IPS-20b (cell line): ENCODE results near the gene CYP26B1.

ENCODE experiments used
- H3K27ac ChIP-seq: one replicate; pipeline ENCODE4 v1.5.1; 2013; ENCODE audit warnings: low read length
- H3K27me3 ChIP-seq: 2 replicates; pipeline ENCODE4 v1.6.1; 2013; ENCODE audit warnings: mild to moderate bottlenecking, low read length, inconsistent platforms; ENCODE audit not compliant: insufficient read depth
- H3K36me3 ChIP-seq: 2 replicates; pipeline ENCODE4 v1.6.1; 2013; ENCODE audit warnings: low read depth, mild to moderate bottlenecking, inconsistent platforms, low read length, moderate library complexity; ENCODE audit not compliant: insufficient read depth
- H3K4me1 ChIP-seq: 2 replicates; pipeline ENCODE4 v1.6.1; 2013; ENCODE audit warnings: mild to moderate bottlenecking, control low read depth, inconsistent platforms, low read length, moderate library complexity; ENCODE audit not compliant: insufficient read depth
- H3K4me3 ChIP-seq: 2 replicates; pipeline ENCODE4 v1.5.1; 2013; ENCODE audit warnings: mild to moderate bottlenecking, low read length, inconsistent platforms
- H3K9ac ChIP-seq: 2 replicates; pipeline ENCODE4 v1.6.1; 2013; ENCODE audit warnings: low read depth, mild to moderate bottlenecking, inconsistent platforms, low read length, moderate library complexity
- H3K9me3 ChIP-seq: 2 replicates; pipeline ENCODE4 v1.6.1; 2013; ENCODE audit warnings: mild to moderate bottlenecking, low read depth, low read length, inconsistent platforms; ENCODE audit not compliant: insufficient read depth

CYP26B1 gene

DNA sequence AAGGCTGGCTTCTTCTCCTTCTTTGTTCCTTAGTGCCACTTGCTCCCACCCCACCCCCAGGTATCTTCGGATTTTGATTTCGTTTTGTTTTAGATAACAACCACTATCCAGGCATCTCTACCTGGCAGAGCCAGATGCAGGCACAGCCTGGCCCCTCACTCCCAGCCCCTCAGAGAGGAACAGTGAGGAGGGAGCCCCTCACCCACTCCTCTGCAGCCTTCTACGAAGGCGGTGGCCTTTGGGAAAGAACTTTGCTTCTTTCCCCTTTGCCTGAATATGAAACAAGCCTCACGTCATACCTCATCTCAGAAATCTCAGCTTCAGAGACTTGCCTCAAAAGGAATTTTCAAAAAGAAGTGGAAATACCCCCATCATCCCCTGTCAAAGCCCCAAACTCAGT is 6.3 kb upstream of the CYP26B1 start:
- Histone ChIP-seq H3K36me3 (no peaks in the 10 kb centered on the region), H3K27ac (no peak overlapping the region), H3K9me3 (peaks cover 3% of the 10 kb centered on the region; the same call in 1 of the 2 replicates), H3K27me3 (peaks cover 43% of the 10 kb centered on the region), H3K9ac (no peak overlapping the region), H3K4me3 (no peak overlapping the region), H3K4me1 (peaks cover 4% of the 10 kb centered on the region; the same call in 1 of the 2 replicates)

DNA sequence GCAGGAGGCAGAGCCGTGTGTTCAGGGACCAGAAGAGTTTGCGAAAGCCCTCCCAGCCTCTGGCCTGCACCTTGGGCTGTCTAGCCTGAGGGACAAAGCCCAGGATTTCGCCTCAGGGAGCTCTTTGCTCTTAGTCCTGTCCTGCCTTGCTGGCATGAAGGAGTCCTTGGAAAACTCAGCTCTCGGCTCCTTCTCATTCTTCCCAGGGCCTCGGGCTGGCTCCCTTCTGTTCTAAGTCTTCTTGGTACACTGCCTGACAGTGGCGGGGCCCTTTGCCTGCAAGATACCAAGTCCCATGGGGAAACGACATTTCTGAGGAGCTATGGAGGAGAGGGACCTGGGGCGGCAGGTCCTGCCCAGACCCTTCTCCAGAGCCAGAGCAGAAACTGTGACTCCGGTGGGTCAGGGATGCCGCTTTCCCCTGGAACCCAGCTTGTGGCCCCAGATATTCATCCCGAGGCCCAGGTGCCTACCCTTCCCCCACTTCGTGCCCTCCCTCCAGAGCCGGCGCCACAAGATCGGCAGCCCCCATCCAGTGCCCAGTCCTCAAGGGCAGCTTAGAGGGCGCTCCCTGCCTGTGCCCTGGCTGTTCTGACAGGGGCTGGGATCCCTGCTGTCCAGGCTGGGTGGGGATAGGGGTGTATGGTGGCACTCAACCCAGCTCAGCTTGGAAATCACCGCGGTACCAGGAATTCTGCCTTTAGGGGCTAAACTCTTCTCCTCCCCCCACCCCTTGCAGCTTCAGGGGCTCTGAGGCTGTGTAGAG is 5.5 kb upstream of the CYP26B1 start:
- Histone ChIP-seq H3K4me1 (peaks cover 4% of the 10 kb centered on the region; the same call in 1 of the 2 replicates), H3K27me3 (peaks cover 49% of the 10 kb centered on the region), H3K4me3 (no peak overlapping the region), H3K9ac (no peak overlapping the region), H3K9me3 (peaks cover 3% of the 10 kb centered on the region; the same call in 1 of the 2 replicates), H3K36me3 (no peaks in the 10 kb centered on the region), H3K27ac (no peak overlapping the region)

DNA sequence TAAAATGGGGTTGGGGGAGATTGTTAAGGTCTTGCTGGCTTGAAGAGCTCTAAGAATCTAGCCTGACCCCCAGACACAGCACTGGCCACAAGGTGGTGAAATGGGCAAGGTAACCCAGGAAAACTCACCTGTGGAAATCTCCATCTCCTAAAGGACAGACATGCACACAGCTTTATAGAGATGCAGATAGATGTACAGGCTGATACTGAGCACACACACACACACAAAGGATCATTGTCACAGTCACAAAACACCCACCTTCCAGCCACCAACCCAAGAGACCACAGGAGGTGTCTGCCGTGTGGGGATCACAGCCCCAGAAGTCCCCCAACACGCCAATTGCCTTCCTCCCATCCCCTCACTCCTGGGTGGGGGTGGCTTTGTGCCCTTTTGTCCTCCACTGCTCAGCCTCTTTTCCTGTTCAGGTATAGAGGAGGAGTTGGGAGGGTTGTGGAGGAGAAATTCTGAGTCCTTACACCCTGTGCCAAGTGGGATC is 3.2 kb upstream of the CYP26B1 start:
- Histone ChIP-seq H3K4me1 (peaks cover 9% of the 10 kb centered on the region; the same call in 1 of the 2 replicates), H3K9me3 (peaks cover 7% of the 10 kb centered on the region; the same call in 1 of the 2 replicates), H3K9ac (no peak overlapping the region), H3K27me3 (peaks cover 72% of the 10 kb centered on the region), H3K36me3 (no peaks in the 10 kb centered on the region), H3K27ac (no peak overlapping the region), H3K4me3 (no peak overlapping the region)

DNA sequence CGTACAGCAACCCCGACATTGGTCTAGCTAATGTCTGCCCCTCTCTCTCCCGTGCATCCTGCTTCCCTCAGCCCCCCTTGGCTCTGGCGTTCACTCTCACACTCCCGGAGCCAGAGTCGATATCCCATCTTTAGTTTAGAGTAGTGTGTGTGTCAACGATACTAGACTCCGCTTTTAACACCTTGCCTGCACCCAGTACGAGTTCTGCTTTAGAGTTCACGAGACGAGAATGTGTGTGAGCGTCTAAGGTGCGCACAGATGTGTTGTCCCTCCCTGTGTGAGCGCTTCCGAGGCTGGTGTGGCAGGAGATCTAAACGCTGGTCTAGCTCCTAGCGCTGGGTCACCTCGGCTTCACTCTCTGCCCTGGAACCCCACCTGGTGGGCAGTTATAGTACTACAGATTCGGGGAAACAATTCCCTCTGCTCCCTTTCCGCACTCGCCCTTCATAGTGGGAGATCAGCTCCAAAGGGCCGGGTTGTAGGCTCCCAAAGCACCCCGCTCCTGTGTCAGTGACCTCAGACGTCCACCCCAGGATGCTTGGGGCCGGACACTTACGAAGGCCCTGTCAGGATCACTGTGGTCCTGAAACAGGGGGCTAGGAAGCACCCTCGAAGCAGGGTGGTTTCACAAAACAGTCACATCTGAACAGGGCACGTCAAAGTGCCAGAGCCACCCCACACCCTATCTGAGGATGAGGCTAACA is 2.6 kb upstream of the CYP26B1 start:
- Histone ChIP-seq H3K9ac (no peak overlapping the region), H3K4me3 (peak overlapping the region; percentile 56), H3K4me1 (peaks cover 9% of the 10 kb centered on the region; the same call in 1 of the 2 replicates), H3K9me3 (peaks cover 7% of the 10 kb centered on the region; the same call in 1 of the 2 replicates), H3K27me3 (peaks cover 78% of the 10 kb centered on the region), H3K36me3 (no peaks in the 10 kb centered on the region), H3K27ac (no peak overlapping the region)

DNA sequence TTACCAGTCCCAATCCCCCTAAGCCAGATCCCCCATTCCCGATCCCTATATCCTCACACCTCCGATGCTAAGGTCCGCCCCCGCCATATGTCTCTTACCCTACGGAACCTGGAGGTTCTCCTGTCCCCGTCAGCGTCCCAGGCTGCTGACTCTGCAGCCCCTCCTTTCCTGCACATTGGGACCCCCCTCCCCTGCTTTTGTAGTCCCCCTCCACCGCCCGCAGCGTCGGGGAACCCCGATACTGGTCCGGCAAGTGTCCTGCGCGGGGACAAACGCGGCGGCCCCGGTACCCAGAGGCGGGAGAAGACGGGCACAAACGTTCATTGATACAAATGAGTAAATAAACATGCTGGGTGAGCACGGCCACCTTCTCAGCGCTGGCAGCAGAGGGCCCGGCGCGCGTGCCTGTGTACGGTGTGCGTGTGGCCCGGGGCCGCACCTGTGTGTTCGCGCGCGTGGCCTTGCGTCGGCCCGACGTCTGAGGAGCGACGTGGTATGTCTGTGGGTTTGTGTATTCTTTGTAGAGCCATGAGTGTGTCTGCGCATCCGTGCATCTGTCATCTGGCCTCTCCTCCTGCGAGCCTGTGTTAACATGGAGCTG is 2.0 kb upstream of the CYP26B1 start:
- H3K9ac ChIP-seq = no peak overlapping the region
- no peak overlapping the region for H3K27ac ChIP-seq
- H3K4me1 ChIP-seq = peaks cover 9% of the 10 kb centered on the region; the same call in 1 of the 2 replicates
- H3K4me3 ChIP-seq = peak overlapping the region; percentile 56
- H3K9me3 ChIP-seq = peaks cover 7% of the 10 kb centered on the region; the same call in 1 of the 2 replicates
- H3K36me3 ChIP-seq = no peaks in the 10 kb centered on the region
- H3K27me3 ChIP-seq = peaks cover 84% of the 10 kb centered on the region

DNA sequence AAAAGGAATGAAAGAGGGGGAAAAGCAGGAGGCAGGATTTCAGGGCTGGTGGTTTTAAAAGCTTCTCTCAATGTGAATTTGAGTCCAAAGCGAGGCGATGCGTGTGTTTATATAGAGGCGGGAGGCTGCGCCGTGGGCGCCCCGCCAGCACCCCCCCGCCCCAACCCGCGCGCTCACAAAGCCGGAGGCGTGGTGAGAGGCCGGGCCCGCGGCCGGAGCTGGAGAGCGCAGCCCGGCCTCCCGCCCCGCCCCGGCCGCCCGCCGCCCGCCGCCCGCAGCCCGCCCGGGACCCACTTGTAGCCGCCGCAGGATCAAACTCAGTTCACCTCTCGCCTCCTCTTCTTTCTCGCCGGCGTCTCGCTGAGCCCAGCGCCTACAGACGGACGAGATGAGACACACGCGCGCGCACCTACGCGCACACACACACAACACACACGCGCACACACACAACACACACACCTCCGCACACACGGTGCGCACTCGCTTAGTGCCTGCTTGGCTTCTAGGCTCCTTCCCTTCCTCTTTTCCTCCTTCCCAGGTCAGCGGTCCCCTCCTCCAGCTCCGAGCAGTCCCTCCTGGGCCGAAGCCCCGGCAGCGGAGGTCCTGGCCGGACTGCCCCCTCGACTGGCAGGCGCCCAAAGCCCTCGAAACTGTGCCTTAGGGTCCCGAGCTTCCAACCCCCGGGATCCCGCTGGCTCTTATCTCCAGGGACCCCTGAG is 1.3 kb upstream of the CYP26B1 start:
- Histone ChIP-seq H3K9ac (no peak overlapping the region), H3K27ac (no peak overlapping the region), H3K9me3 (peaks cover 7% of the 10 kb centered on the region; the same call in 1 of the 2 replicates), H3K27me3 (peaks cover 91% of the 10 kb centered on the region), H3K36me3 (no peaks in the 10 kb centered on the region), H3K4me1 (peaks cover 9% of the 10 kb centered on the region; the same call in 1 of the 2 replicates), H3K4me3 (peak overlapping the region; percentile 61)

DNA sequence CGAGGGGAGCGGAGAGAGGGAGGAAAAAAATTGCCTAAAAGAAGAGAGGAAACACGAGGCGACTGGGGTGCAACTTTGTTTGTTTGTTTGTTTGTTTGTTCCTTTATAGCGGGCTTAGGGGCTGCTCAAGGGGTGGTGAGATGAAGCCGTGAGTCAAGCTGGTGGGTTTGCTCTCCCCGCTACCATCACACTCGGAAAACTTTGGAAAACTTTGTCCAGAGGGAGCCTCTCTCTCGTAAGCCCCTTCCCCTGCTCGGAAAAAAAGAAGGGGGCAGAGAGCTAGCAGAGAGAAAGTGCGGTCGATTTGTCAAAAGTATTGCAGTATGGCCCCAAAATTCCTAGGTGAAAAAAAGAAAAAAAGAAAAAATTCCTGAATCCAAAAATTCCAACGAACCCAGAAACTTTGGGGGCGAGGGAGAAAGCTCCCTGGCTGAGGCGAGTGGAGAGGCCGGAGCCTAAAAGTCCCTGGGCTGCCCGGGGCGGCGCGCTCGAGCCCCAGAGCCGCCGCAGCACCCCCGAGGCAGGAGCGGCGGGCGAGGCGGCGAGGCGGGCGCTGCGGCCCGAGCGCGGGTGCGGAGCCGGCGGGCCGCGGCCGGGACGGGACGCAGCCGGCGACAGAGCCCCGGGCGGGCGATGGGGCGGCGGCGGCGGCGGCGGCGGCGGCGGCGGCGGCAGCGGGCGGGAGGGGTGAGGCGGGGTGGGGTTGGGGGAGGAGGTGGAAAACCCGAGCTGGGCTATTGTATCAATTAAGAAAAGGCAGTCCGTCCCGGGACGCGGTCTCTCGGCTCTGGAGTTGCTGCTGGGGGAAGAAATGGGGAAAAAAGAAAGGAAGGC is 558 bp upstream of the CYP26B1 start:
- Histone ChIP-seq H3K36me3 (no peaks in the 10 kb centered on the region), H3K4me3 (peak overlapping the region; percentile 61), H3K27ac (no peak overlapping the region), H3K9ac (no peak overlapping the region), H3K27me3 (peaks cover 96% of the 10 kb centered on the region), H3K4me1 (peaks cover 15% of the 10 kb centered on the region; the same call in 1 of the 2 replicates), H3K9me3 (peaks cover 7% of the 10 kb centered on the region; the same call in 1 of the 2 replicates)

DNA sequence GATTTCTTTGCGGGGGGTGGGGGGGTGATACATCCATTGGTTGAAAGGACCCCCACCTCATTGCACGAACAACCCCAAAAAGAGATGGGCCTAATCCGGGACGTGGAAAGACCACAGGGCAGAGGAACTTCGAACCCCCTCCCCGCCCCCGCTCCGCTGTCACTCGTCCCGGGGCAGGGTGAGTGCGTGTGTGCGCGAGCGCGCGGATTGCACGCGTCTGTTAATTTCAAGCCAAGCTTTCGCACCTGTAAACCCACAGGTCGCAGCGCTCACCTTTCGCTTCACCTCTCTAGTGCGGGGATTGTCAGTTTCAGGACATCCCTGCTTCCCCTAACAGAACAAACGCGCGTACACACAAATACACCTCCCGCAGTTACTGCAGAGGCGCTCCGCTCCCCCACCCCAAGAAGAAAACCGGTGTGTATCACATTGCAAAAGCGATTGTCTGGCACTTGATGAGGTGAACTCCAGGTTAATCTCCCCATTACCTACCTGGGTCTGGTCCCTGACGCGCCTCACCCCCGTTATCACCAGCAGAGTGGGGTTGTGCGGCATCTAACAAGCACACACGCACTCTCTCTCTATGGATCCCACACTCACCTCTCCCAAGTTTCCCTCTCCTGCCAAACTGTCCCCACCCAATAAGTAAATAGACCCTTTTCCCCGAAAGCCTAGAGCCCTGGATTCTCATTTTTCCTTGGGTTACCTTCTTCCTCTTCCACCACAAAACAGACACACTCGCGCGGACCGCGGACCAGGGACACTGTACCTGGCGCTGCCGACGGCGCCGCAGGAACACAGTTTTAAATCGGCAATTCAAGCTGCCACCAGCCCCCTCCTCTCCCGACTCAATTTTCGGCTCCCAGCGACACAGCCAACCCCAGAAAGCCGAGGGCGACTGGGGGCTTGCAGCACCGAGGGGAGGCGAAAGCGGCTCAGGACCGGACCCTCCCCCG is 1.0 kb downstream of the CYP26B1 start:
- H3K4me3 ChIP-seq = peak overlapping the region; percentile 73
- H3K27me3 ChIP-seq = peaks cover 99% of the 10 kb centered on the region

DNA sequence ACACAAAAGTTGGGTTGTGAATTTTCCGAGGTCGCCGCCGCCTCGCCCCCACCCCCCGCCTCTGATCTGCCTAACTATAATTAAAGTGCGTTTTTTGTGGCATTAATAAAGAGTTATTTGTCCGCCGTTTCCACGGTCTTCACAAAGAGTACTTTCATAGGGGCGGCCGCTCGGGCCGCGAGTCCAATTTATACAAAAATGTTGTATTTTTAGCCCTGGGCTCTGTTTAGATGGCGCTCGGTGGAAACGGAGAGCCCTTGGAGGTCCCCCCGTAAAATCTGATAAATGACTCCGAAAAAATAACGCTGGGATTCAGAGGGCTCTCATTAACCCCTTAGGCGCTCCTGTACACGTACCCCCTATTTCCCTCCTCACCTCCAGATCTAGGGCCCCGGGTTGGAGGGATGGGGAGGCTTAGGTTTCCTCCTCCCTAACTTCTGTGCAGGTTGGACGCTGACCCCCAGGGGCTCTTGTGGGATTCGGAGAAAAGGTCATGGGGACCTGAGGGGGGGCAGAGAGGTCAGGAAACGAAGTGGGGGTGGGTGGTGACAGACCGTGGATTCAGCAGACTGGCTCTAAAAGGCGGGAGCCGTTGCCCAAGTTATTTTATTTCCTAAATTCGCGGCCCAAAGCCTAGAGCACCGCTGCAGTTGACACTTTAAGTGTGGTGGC is 1.9 kb downstream of the CYP26B1 start:
- peaks cover 99% of the 10 kb centered on the region for H3K27me3 ChIP-seq
- H3K36me3 ChIP-seq = no peaks in the 10 kb centered on the region
- no peak overlapping the region for H3K27ac ChIP-seq
- H3K4me1 ChIP-seq = peaks cover 15% of the 10 kb centered on the region; the same call in 1 of the 2 replicates
- H3K4me3 ChIP-seq = peak overlapping the region; percentile 73; the same call in 1 of the 2 replicates
- no peak overlapping the region for H3K9ac ChIP-seq
- H3K9me3 ChIP-seq = peaks cover 7% of the 10 kb centered on the region; the same call in 1 of the 2 replicates

More for the DNA sequence above, 1.0 kb downstream of the CYP26B1 start:
- H3K9me3 ChIP-seq = peaks cover 7% of the 10 kb centered on the region; the same call in 1 of the 2 replicates
- no peak overlapping the region for H3K9ac ChIP-seq
- H3K27ac ChIP-seq = no peak overlapping the region
- peaks cover 15% of the 10 kb centered on the region; the same call in 1 of the 2 replicates for H3K4me1 ChIP-seq
- no peaks in the 10 kb centered on the region for H3K36me3 ChIP-seq
